Measurements from ENCODE around the gene MUSK.
"Not testable (repeated sequence)": the region's sequence is repeated elsewhere in the genome, so short reads cannot be mapped to it uniquely, and the experiment has no call there.

DNA sequence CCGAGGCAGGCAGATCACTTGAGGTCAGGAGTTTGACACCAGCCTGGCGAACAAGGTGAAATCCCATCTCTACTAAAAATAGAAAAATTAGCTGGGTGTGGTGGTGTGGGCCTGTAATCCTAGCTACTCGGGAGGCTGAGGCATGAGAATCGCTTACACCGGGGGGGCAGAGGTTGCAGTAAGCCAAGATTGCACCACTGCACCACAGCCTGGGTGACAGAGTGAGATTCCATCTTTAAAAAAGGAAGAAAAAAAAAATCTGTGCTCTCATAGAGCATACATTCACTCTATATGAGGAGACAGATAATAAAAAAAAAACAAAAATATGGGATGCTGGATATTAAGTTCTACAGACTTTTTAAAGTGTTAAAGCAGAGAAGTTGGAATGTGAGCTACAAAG, 119.8 kb downstream of the MUSK start:
- TF ChIP-seq POLR2AphosphoS5, EP300 (IDR thresholded peaks at IDR 0.05): not testable (repeated sequence)
- TF ChIP-seq, protein P1, sequence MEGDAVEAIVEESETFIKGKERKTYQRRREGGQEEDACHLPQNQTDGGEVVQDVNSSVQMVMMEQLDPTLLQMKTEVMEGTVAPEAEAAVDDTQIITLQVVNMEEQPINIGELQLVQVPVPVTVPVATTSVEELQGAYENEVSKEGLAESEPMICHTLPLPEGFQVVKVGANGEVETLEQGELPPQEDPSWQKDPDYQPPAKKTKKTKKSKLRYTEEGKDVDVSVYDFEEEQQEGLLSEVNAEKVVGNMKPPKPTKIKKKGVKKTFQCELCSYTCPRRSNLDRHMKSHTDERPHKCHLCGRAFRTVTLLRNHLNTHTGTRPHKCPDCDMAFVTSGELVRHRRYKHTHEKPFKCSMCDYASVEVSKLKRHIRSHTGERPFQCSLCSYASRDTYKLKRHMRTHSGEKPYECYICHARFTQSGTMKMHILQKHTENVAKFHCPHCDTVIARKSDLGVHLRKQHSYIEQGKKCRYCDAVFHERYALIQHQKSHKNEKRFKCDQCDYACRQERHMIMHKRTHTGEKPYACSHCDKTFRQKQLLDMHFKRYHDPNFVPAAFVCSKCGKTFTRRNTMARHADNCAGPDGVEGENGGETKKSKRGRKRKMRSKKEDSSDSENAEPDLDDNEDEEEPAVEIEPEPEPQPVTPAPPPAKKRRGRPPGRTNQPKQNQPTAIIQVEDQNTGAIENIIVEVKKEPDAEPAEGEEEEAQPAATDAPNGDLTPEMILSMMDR (IDR thresholded peaks at IDR 0.05) = not testable (repeated sequence)
